ENCODE measurements around the gene TRA2B. TPM values are rescaled to one million over a fixed set of nuclear protein-coding genes. Genes with fewer than 3 reads are reported as not detected.

The TRA2B gene
- total RNA-seq, 1 experiment from 2014 or later, result 171 TPM

GRCh38 chr3:185982632-185983031 lies 44.8 kb upstream of the TRA2B start:
- Histone ChIP-seq H3K4me3 (ENCODE audit: low read depth in 2 of 2, low read length in 2 of 2) (no peak overlapping the region), H3K9me3 (ENCODE audit: control insufficient read depth, insufficient read depth, low read depth, low read length) (no peaks in the 10 kb centered on the region), H3K27ac (ENCODE audit: low read length) (no peak overlapping the region), H3K4me1 (ENCODE audit: control insufficient read depth, insufficient read depth, low read length) (no peaks in the 10 kb centered on the region), H3K27me3 (ENCODE audit: control insufficient read depth, insufficient read depth, low read length) (no peaks in the 10 kb centered on the region), H3K36me3 (ENCODE audit: control insufficient read depth, insufficient read depth, low read length) (no peaks in the 10 kb centered on the region)
- no peak for ATAC-seq
- BruUV-seq (replicated peaks), result no TSS peak
- TF ChIP-seq SIN3A (IDR thresholded peaks at IDR 0.05; ENCODE audit: borderline replicate concordance, insufficient read depth, low read depth, low read length) (no peak), TCF7L2 (IDR thresholded peaks at IDR 0.05; ENCODE audit: low read depth, low read length) (no peak), POLR2AphosphoS5 (IDR thresholded peaks at IDR 0.05; ENCODE audit: low read depth, low read length) (no peak), REST (IDR thresholded peaks at IDR 0.05; ENCODE audit: insufficient read depth in 1 of 2, low read depth in 2 of 2, low read length in 1 of 2) (no peak)
- TF ChIP-seq, protein P1, sequence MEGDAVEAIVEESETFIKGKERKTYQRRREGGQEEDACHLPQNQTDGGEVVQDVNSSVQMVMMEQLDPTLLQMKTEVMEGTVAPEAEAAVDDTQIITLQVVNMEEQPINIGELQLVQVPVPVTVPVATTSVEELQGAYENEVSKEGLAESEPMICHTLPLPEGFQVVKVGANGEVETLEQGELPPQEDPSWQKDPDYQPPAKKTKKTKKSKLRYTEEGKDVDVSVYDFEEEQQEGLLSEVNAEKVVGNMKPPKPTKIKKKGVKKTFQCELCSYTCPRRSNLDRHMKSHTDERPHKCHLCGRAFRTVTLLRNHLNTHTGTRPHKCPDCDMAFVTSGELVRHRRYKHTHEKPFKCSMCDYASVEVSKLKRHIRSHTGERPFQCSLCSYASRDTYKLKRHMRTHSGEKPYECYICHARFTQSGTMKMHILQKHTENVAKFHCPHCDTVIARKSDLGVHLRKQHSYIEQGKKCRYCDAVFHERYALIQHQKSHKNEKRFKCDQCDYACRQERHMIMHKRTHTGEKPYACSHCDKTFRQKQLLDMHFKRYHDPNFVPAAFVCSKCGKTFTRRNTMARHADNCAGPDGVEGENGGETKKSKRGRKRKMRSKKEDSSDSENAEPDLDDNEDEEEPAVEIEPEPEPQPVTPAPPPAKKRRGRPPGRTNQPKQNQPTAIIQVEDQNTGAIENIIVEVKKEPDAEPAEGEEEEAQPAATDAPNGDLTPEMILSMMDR (IDR thresholded peaks at IDR 0.05), result no peak
- ChIA-PET POLR2A (interaction anchor here (0.7 kb wide), 1 partner anchor 101 kb away, joined by 7 read pairs; no protein-coding TSS in a partner anchor), CTCF (interaction anchor here (0.6 to 1.3 kb wide), 4 partner anchors 14 to 637 kb away, joined by 3 to 10 read pairs (median 5); no protein-coding TSS in a partner anchor)
- in situ Hi-C loops (cut with HindIII; ENCODE audit: low pct_unique_long_range_greater_than_20kb, low sequenced_read_pairs) (no loop called here), intact Hi-C loops (cut with micrococcal nuclease; ENCODE audit: unreplicated experiment) (loop anchor here (1.0 to 5.0 kb wide), 4 partner anchors 125 to 560 kb away; partner anchors contain the start of gene ETV5)
- DNase-seq (ENCODE audit: low read depth, low spot score), result no peak

DNA sequence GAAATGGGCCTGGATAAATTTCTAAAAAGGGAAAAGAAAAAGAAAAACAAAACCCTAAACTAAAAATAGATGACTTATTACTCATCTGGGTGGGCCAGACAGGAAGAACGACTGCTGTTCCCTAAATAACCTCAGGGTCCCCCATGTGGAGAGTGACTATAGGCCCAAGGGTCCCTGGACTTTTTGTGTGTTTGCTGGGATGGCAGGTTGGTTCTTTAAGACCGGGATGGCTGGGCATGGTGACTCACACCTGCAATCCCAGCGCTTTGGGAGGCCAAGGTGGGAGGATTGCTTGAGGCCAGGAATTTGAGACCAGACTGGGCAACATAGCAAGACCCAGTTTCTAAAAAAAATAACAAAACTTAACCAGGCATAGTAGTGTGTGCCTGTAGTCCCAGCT lies 43.8 kb upstream of the TRA2B start:
- ATAC-seq (no peak), DNase-seq (ENCODE audit: low read depth, low spot score) (no peak)
- intact Hi-C loops (cut with micrococcal nuclease; ENCODE audit: unreplicated experiment) (loop anchor here (2.0 to 5.0 kb wide), 3 partner anchors 126 to 561 kb away; partner anchors contain the start of gene ETV5), in situ Hi-C loops (cut with HindIII; ENCODE audit: low pct_unique_long_range_greater_than_20kb, low sequenced_read_pairs) (no loop called here)
- no peaks in the 10 kb centered on the region for H3K9me3 ChIP-seq (ENCODE audit: control insufficient read depth, insufficient read depth, low read depth, low read length)
- H3K27ac ChIP-seq (ENCODE audit: low read length), result no peak overlapping the region
- TF ChIP-seq SIN3A (IDR thresholded peaks at IDR 0.05; ENCODE audit: borderline replicate concordance, insufficient read depth, low read depth, low read length), result no peak
- TF ChIP-seq TCF7L2 (IDR thresholded peaks at IDR 0.05; ENCODE audit: low read depth, low read length), result no peak
- TF ChIP-seq POLR2AphosphoS5 (IDR thresholded peaks at IDR 0.05; ENCODE audit: low read depth, low read length), result no peak
- no peak for TF ChIP-seq REST (IDR thresholded peaks at IDR 0.05; ENCODE audit: insufficient read depth in 1 of 2, low read depth in 2 of 2, low read length in 1 of 2)
- TF ChIP-seq, protein P1 (IDR thresholded peaks at IDR 0.05), result no peak
- no peak overlapping the region for H3K4me3 ChIP-seq (ENCODE audit: low read depth in 2 of 2, low read length in 2 of 2)
- H3K36me3 ChIP-seq (ENCODE audit: control insufficient read depth, insufficient read depth, low read length), result no peaks in the 10 kb centered on the region
- no peaks in the 10 kb centered on the region for H3K27me3 ChIP-seq (ENCODE audit: control insufficient read depth, insufficient read depth, low read length)
- ChIA-PET CTCF (interaction anchor here (0.6 kb wide), 1 partner anchor 559 kb away, joined by 5 read pairs; no protein-coding TSS in a partner anchor), POLR2A (no interaction called here)
- no TSS peak for BruUV-seq (replicated peaks)
- H3K4me1 ChIP-seq (ENCODE audit: control insufficient read depth, insufficient read depth, low read length), result no peaks in the 10 kb centered on the region

Data from Panc1 (cell line).